ENCODE results near the gene MARK3.
"Not testable (repeated sequence)": the region's sequence is repeated elsewhere in the genome, so short reads cannot be mapped to it uniquely, and the experiment has no call there.

Gene MARK3

DNA sequence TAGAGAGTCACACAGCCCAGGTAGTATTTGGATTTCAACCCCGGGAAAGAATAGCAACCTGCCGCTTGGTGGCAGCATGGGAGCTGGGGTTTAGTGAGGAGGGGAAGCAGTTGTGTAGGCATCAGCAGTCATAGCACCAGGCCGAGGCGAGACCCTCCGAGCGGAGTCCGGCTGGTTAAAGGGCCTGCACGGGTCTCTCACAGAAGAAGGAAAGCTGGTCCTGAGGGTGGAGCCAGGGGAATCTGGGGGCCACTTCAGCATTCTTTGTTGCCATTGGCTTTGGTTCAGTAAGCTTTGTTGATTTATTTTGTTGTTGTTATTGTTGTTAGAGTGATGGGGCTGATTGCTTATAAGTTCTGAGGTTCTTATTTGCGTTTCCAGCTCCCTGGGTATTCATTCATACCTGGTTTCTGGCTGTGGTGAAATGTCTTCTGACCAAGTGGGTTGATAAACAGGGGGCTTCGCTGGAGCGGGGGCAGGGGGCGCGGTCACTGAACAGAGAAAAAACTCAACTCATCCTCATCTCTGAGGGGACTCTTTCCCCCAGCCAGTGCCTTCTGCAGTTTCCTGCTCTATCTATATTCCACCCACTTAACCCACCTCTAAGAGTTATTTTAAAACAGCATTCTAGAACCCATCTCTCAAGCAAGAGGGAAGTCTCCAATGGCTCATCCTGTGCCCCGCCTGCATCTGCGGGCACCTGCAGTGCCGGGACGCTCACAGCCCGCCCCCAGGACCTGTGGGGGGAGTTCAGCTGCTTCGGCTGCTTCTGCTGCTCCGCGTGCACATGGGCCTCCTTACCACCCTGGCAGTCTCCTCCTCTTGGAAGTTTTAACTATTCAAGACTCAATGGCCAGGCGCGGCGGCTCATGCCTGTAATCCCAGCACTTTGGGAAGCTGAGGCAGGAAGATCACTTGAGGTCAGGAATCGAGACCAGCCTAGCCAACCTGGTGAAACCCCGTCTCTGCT lies 125.8 kb downstream of the MARK3 start:
- DNase-seq (ENCODE audit: low read depth in 2 of 2, low spot score in 1 of 2), result no peak

- not testable (repeated sequence) for DNase-seq (ENCODE audit: low read depth in 2 of 2, low spot score in 1 of 2)
These were observed 127.0 kb downstream of the MARK3 start for GRCh38 chr14:103512180-103512579.

DNA sequence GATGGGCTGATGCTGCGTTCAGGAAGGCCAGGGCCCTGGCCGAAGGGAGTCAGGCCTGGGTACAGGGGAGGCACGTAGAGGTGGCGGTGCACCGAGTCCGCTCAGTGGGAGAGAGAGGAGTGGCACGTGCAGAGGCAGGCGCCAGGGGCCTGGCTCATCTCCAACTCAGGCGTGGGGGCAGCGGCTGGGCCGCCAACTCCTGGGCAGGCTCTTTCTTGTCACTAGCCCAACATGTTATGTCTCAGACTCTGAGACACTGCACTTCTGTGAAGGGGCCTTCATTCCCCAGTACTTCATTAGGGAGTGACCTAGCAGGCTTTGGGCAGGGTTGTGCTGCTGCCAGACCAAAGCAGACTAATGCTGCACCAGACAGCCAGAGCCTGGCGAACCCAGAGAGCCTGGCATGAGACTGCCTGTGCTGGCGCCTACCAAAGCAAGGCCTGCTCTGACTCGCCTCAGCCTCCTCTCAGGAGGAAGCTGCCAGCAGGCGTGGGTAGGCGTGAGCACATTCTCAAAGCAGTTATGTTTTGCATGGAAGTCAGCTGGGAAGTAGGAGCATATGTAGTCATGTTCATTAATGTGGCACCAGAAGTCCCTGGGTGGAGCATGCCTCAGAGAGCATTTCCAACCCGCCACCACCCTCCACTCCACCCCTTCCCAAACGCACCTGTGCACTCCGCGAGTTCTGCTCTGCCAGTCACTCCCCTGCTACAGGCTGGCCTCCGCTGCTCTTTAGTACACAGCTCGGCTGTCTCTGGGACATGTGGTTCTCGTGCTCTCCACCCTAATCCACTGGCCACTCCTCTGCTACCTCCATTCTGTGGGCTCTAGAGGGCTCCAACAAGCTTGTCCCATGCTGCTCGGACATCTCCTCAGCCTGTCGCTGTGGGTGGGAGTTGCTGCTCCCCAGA lies 127.7 kb downstream of the MARK3 start:
- DNase-seq (ENCODE audit: low read depth in 2 of 2, low spot score in 1 of 2), result no peak

GRCh38 chr14:103514596-103515421 lies 129.6 kb downstream of the MARK3 start:
- no peak for DNase-seq (ENCODE audit: low read depth in 2 of 2, low spot score in 1 of 2)

DNA sequence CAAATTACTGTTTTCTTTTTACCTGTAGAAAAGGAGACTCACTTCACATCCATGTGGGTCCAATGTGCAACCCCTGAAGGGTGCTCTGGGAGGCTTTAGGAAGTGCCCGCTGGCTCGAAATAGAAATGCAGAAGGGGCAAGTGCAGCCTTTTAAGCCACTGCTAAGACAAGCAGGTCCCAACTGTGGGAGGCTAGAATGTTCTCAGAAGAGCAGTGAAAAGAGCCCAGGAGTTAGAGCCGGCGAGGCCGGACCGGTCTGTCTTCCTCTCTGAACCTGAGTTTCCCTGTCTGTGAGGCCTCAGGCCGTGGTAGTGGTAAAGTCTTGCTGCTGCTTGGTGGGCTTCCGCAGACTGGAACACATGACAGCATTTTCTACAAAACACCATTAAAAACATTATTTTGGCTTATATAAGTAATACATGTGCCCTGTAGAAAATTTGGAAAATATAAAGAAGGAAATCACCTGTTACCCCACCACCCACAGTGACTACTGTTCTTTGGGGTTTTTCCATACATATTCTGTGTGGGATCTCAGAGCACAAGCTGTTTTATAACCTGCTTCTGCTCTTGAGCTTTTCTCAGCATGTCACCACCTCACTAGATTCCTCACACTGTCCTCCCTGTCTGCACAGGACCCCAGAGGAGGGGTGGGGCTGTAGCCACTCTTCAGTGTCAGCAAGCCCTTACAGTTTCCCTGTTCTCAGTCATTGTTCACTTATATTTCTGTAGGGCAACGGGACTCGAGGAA lies 131.4 kb downstream of the MARK3 start:
- DNase-seq (ENCODE audit: low read depth in 2 of 2, low spot score in 1 of 2), result no peak

DNA sequence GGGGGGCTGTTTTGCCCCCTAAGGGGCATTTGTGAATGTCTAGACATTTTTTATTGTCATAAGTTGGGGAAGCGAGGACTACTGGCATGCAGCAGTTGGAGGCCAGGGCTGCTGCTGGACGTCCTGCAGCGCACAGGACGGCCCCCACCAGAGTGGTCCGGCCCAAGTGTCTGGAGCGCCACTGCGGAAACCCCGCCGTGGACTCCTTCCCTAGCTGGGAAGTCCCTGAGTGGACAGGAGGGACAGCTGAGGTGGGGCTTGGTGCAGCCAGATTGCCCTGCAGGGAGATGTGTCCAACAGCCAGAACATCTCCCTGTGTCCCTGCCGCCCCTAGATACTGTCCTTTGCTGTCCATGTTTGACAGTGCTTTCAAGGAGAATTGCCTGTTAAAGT lies 132.0 kb downstream of the MARK3 start:
- no peak for DNase-seq (ENCODE audit: low read depth in 2 of 2, low spot score in 1 of 2)

- DNase-seq (ENCODE audit: low read depth in 2 of 2, low spot score in 1 of 2), result no peak
These were observed 132.7 kb downstream of the MARK3 start for GRCh38 chr14:103517721-103518421.

DNA sequence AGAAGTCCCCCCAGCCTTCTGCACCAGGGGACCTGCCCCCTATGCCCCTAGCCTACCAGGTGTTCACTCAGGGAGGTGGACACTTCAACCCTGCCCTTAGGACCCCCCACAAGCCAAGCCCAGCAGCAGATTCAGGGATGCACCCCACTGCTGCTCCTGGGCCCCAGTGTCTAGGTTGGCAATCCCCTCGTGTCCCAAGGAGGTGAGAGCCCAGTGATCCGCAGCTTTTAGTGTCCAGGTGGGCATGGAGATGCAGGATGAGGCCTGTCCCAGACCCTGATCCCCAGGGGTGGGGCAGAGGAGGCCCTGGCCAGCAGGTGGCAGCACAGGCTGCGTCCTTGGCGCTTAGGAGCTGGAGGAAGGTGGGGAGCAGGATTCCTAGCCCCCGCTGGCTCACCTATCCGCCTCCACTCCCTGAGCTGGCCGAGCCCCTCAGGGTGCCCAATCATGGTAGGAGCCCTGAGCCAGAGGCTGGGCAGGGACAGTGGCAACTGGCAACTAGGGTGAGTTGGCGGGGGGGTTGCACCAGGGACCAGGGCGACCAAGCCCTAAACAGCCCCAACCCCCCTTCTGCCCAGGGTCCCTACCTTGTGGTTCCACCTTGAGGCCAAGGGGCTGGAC lies 133.3 kb downstream of the MARK3 start:
- peak in 1 of 2 donors; percentile 40 for DNase-seq (ENCODE audit: low read depth in 2 of 2, low spot score in 1 of 2)

DNA sequence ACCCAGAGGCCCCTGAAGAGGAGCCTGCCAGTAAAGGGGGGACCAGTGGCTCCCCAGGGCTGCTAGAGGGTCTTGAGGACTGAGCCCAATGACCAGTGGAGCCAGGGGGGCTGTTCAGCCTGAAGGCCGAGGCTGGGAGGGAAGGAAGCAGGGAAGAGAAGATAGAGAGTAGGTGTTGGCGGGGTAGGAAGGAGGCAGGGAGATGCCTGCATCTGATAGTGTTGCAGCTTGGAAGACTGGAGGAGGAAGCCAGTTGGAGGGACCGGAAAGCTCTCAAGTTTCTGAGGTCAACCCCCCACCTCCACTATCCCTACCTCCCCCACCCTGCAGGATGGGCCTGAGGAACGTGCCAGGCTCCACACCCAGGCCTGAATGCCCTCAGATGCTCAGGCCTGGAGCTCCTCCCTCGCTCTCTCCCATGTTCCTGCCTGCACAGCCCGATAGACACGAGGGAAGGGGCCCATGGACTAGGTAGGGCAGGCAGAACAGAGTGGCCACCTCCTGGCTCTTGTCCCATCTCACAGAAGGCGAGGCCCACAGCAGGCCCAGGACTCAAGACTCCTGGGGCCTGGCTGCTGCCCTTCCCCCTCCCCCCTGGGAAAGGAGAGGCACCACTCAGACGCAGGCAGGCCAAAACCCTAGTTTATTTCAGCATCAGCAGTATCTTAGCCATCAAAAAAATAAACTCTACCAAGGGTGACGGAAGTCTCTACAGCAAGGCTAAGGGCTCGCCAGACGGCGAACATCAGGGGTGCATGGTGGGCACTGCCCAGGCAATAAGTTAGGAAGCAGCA lies 134.0 kb downstream of the MARK3 start:
- DNase-seq (ENCODE audit: low read depth in 2 of 2, low spot score in 1 of 2), result no peak

DNA sequence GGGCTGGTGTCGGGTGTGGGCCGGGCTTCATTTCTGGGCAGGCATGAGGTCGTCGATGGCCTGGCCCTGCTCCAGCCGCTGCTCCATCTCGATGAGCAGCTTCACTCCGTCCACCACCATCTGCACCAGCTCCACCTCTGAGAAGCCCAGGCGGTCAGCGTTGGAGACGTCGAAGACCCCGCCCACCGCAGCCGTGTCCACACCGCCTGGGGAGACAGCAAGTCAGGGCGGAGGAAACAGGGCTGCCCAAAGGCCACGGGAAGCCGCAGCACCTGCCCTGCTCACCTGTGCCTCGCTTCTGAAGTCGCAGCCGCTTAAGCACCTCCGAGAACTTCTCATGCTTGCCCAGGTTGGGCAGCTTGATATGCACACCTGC lies 134.6 kb downstream of the MARK3 start:
- no peak for DNase-seq (ENCODE audit: low read depth in 2 of 2, low spot score in 1 of 2)

DNA sequence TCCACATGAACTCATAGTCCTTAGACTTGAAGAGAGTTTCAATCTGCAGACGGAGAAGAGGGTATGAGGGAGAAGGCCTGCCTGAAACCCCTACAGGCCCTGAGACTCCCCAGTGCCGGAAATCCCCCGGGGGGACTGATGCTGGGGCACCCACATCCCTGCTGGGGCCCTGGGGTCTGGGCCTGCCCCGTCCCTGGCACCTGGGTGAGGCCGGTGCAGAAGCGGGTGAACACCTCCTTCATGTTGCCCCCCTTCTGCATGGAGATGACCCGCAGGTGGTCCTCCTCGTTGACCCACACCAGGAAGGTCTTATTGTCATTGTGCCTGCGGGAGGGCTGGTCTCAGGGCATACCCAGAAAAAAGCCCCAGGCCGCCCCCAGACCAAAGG lies 135.0 kb downstream of the MARK3 start:
- DNase-seq (ENCODE audit: low read depth in 2 of 2, low spot score in 1 of 2), result no peak

DNA sequence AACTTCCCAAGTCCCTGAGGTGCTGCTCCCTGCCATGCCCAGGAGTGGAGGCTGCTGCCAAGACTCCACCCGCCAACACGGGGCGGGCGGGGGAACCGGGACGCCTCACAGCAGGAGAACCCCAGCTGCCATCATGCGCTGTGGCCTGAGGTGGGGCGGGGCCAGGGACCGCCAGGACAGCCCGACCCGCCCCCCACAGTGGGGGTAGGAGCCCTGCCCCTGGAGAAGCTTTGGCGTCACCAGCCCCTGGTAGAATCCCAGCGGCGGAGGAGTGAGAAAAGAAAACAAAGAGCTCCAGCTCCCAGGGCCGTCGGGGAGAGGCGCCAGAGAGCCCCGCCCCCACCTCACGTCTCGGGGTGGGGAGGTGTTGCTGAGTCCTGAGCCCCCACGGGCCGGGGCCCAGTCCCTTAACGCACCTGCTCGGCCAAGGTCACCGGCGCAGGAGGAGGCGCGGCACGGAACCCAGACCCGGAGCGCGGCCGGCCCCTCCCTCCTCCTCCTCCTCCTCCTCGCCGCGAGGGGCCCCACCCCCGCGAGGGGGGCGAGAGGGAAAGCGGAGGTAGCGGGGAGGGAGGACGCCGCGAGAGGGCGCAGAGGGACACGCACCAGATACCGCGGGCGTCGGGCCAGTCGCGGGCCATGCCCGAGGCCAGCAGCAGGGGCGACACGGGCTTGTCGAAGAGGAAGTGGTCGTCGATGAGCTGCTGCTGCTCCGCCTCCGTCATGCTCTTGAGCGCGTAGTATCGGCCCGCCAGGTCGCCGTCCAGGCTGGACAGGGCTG lies 135.6 kb downstream of the MARK3 start:
- peak in 1 of 2 donors; percentile 41 for DNase-seq (ENCODE audit: low read depth in 2 of 2, low spot score in 1 of 2)

GRCh38 chr14:103521438-103521950 lies 136.3 kb downstream of the MARK3 start:
- DNase-seq (ENCODE audit: low read depth in 2 of 2, low spot score in 1 of 2), result no peak

GRCh38 chr14:103521951-103522563 lies 136.8 kb downstream of the MARK3 start:
- no peak for DNase-seq (ENCODE audit: low read depth in 2 of 2, low spot score in 1 of 2)

DNA sequence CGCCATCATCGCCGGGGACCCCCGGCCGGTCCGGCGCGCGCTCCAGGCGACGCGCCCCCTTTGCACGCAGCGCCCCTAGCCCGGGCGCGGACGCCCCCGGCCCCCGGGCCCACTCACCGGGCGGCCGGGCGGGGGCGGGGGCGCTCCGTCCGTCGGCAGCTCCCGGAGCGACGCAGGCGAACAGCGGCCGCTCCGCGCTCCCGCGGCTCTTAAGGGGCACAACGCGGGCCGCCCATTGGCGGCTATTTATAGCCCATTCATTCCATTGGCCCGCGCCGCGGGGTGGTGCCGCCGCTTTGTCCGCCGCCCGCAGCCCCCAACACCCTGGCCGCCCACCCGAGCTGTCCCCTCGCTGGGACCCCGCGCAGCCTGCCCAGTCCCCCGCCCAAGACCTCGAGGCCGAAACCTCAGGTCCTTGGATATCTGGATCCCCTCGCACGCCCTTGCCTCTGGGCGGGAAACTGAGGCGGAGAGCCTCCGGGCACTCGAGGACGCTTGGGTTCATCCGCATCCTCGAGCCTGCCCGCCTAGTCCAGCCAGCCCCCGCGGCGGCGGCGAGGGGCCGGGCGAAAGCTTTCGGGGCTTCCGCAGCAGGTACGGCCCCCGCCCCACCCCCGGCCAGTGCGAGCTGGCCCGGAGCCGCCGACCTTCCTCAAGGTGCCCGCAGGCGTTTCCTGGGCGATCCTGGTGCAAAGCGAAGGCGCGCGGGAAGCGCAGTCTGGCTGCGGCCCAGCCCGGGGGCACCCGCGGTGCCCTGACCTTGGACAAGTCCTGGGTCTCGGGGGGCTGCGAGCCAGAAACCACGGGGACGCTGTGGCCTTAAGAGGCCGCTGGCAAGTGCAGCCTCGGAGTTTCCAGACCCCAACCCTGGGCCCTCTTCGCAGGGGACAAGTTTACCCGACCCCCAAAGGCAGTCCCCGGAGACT lies 137.7 kb downstream of the MARK3 start, which contains the start of gene CKB:
Gene CKB (minus strand): TSS at position 182 of the 926 bp plus-strand sequence. CDS start 337 bp downstream, outside the sequence.
- no peak for DNase-seq (ENCODE audit: low read depth in 2 of 2, low spot score in 1 of 2)

DNA sequence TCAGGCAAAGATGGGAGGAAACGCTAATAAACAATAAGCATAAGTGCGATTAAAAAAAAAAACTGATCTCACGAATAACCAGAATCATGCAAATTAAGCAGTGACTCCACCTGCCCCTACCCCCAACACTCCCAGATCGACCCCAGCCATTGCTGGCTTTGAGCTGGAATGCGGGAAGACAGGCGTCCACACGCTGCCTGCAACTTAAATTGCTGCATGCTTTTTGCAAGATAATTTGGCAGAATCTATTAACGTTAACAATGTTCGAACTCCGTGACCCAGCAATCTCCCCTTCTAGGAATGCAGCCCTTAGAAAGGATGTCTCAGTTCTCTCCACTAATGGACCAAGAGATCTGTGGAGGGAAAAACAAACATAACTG lies 138.3 kb downstream of the MARK3 start:
- DNase-seq (ENCODE audit: low read depth in 2 of 2, low spot score in 1 of 2), result no peak

Data from stimulated activated CD8-positive, alpha-beta memory T cell treated with anti-CD3 and anti-CD28 coated beads, Interleukin-4, amount 100 ng/mL, for 1 hour (primary cell).